HepG2 (cell line): ENCODE data around the gene MAB21L4. TPM values are rescaled to one million over a fixed set of nuclear protein-coding genes. Genes with fewer than 3 reads are reported as not detected.

Experiments used
- ARHGAP35 ChIP-seq: sonication (generic); formaldehyde crosslinking; IDR thresholded peaks from 2 replicates; pipeline ENCODE4 v1.9.0; 2022; ENCODE audit warnings: mild to moderate bottlenecking, inconsistent platforms, moderate library complexity, missing genetic modification reagents, borderline replicate concordance
- EHMT2 ChIP-seq: fragments of 200-600 bp; sonication (generic); IDR thresholded peaks from 2 replicates; pipeline ENCODE4 v1.7.0; 2017; ENCODE audit warnings: antibody characterized with exemption, low read depth, low read length, borderline replicate concordance
- HNRNPLL ChIP-seq: fragments of 200-400 bp; formaldehyde crosslinking; IDR thresholded peaks from 2 replicates; pipeline ENCODE4 v1.6.1; 2017; ENCODE audit warnings: mild to moderate bottlenecking, low read depth, low read length; ENCODE audit not compliant: poor library complexity, severe bottlenecking
- IKZF5 ChIP-seq: IDR thresholded peaks from 2 replicates; pipeline ENCODE4 v1.6.1; 2018; ENCODE audit warnings: missing genetic modification reagents, mild to moderate bottlenecking, missing compliant biosample characterization
- TEAD3 ChIP-seq: optimal IDR thresholded peaks from 2 replicates; pipeline ENCODE3; 2016; ENCODE audit warnings: borderline replicate concordance
- ZBTB39 ChIP-seq: sonication (generic); formaldehyde crosslinking; IDR thresholded peaks from 2 replicates; pipeline ENCODE4 v1.5.0; 2020; ENCODE audit warnings: missing genetic modification reagents
- ZFP41 ChIP-seq: sonication (generic); formaldehyde crosslinking; IDR thresholded peaks from 2 replicates; pipeline ENCODE4 v1.4.0; 2020; ENCODE audit warnings: mild to moderate bottlenecking, missing genetic modification reagents, borderline replicate concordance
- ZMYM4 ChIP-seq: sonication (generic); formaldehyde crosslinking; IDR thresholded peaks from 2 replicates; pipeline ENCODE4 v1.8.1; 2023; ENCODE audit warnings: mild to moderate bottlenecking, missing genetic modification reagents
- ZNF407 ChIP-seq: sonication (generic); formaldehyde crosslinking; IDR thresholded peaks from one replicate; pipeline ENCODE4 v1.5.1; 2020; ENCODE audit warnings: mild to moderate bottlenecking, missing genetic modification reagents; ENCODE audit errors: not compliant biosample characterization
- ZNF543 ChIP-seq: sonication (generic); formaldehyde crosslinking; IDR thresholded peaks from 2 replicates; pipeline ENCODE4 v1.4.0; 2020; ENCODE audit warnings: mild to moderate bottlenecking, missing genetic modification reagents
- ZNF772 ChIP-seq: sonication (generic); formaldehyde crosslinking; IDR thresholded peaks from 2 replicates; pipeline ENCODE4 v1.5.0; 2020; ENCODE audit warnings: mild to moderate bottlenecking, missing genetic modification reagents
- ZSCAN25 ChIP-seq: sonication (generic); formaldehyde crosslinking; IDR thresholded peaks from 2 replicates; pipeline ENCODE4 v1.8.0; 2022; ENCODE audit warnings: mild to moderate bottlenecking, missing genetic modification reagents
- polyA plus RNA-seq, 8 experiments: library from polyadenylated mRNA; depleted of rRNA in 3 of 8; stranded (reverse) in 7 of 8; unstranded in 1 of 8; fragments of >200 nt; fragmentation: Illumina TruSeq in 4 of 8; extraction: Trizol in 4 of 8; gene quantifications; 2 replicates each; pipeline versions ENCODE4 v1.2.1 to v1.2.3, GENCODE V29; 2011 to 2016; ENCODE audit warnings: low read depth in 4 of 8, missing spikeins in 1 of 8, mixed read lengths in 1 of 8; ENCODE audit not compliant: insufficient read depth in 1 of 8
- total RNA-seq, 5 experiments: library from RNA; depleted of rRNA; stranded (reverse); fragments of >200 nt; fragmentation: Illumina TruSeq; extraction: Trizol; gene quantifications; 2 replicates each; pipeline ENCODE4 v1.2.3, GENCODE V29; 2016; ENCODE audit warnings: low read depth in 1 of 5

MAB21L4 gene
- total and polyA plus RNA-seq, 2 of the 13 experiments (the other 11 are each of a cell fraction or from before 2014, with no cell fraction given): 3.0 to 14.0 TPM

- TF ChIP-seq ZBTB39 (CRISPR knock-in tag) (0 out of 2 replicates have a peak, but pooled peaks have one; percentile 42), TEAD3 (CRISPR knock-in tag) (peak; percentile 9), ZMYM4 (no peak), ZFP41 (CRISPR knock-in tag) (no peak; the same call in 1 of the 2 replicates), ZNF772 (CRISPR knock-in tag) (0 out of 2 replicates have a peak, but pooled peaks have one; percentile 52), EHMT2 (no peak), ZNF407 (CRISPR knock-in tag) (peak; percentile 76), ZNF543 (CRISPR knock-in tag) (0 out of 2 replicates have a peak, but pooled peaks have one; percentile 32), HNRNPLL (peak; percentile 0), IKZF5 (no peak; the same call in 1 of the 2 replicates), ZSCAN25 (peak; percentile 82), ARHGAP35 (CRISPR knock-in tag) (peak; percentile 54; the same call in 1 of the 2 replicates)
These were observed 18.1 kb upstream of the MAB21L4 start (continued) for GRCh38 chr2:240913810-240914644.
